A673 (cell line): ENCODE data around the gene ACBD7. TPM values are rescaled to one million over a fixed set of nuclear protein-coding genes. Genes with fewer than 3 reads are reported as not detected.
A peak's percentile ranks its signal among the peaks of the same experiment; 100 is the strongest.

Experiments used
- Bru-seq: library from RNA; stranded (reverse); fragments of 400-500 nt; gene quantifications from one replicate; lab custom pipeline; 2021; lab: Mats Ljungman, UMichigan
- BruChase-seq, 2 experiments: library from RNA; stranded (reverse); fragments of 400-500 nt; gene quantifications; one replicate each; lab custom pipeline; 2021; lab: Mats Ljungman, UMichigan
- BruUV-seq: library from RNA; stranded (reverse); fragments of 400-500 nt; replicated peaks from 2 replicates; lab custom pipeline; 2021; lab: Mats Ljungman, UMichigan
- CTCF ChIA-PET: fragments of 300-600 bp; sonication (Branson Sonifier 250); formaldehyde crosslinking; loops from one replicate; lab custom pipeline; 2022; ENCODE audit warnings: antibody characterized with exemption; lab: Charles Lee
- POLR2A ChIA-PET: fragments of 300-600 bp; sonication (Branson Sonifier 250); formaldehyde crosslinking; loops from one replicate; lab custom pipeline; 2022; ENCODE audit warnings: antibody characterized with exemption; ENCODE audit not compliant: low non-redundant PET; lab: Charles Lee
- DNase-seq: peaks from one replicate; pipeline ENCODE4 v3.0.0-alpha.2; 2015; ENCODE audit warnings: low spot score
- H3K27ac ChIP-seq: fragments of 200-600 bp; sonication (generic); 2 replicates; pipeline ENCODE4 v1.5.1; 2016; ENCODE audit warnings: mixed run types, low read depth, mild to moderate bottlenecking, mixed read lengths, antibody characterized with exemption, low read length; ENCODE audit not compliant: poor library complexity, severe bottlenecking
- H3K27me3 ChIP-seq: fragments of 200-600 bp; sonication (generic); replicated peaks from 2 replicates; pipeline ENCODE4 v1.6.1; 2017; ENCODE audit warnings: mixed run types, low read depth, mild to moderate bottlenecking, mixed read lengths, antibody characterized with exemption, low read length; ENCODE audit not compliant: insufficient read depth, poor library complexity
- H3K36me3 ChIP-seq: fragments of 200-600 bp; sonication (generic); 2 replicates; pipeline ENCODE4 v1.6.1; 2016; ENCODE audit warnings: mixed run types, mild to moderate bottlenecking, mixed read lengths, antibody characterized with exemption, low read length; ENCODE audit not compliant: insufficient read depth, poor library complexity, severe bottlenecking
- H3K4me1 ChIP-seq: fragments of 200-600 bp; sonication (generic); 2 replicates; pipeline ENCODE4 v1.6.1; 2017; ENCODE audit warnings: mixed run types, mild to moderate bottlenecking, mixed read lengths, antibody characterized with exemption, low read length; ENCODE audit not compliant: insufficient read depth, poor library complexity, severe bottlenecking
- H3K4me3 ChIP-seq: fragments of 200-600 bp; sonication (generic); 2 replicates; pipeline ENCODE4 v1.5.1; 2016; ENCODE audit warnings: low read depth, mixed run types, mild to moderate bottlenecking, mixed read lengths, low read length; ENCODE audit not compliant: poor library complexity, severe bottlenecking
- H3K9me3 ChIP-seq: fragments of 200-600 bp; sonication (generic); 2 replicates; pipeline ENCODE4 v1.6.1; 2016; ENCODE audit warnings: mixed run types, low read depth, mild to moderate bottlenecking, mixed read lengths, antibody characterized with exemption, low read length; ENCODE audit not compliant: poor library complexity, severe bottlenecking
- EZH2 ChIP-seq: fragments of 200-600 bp; sonication (generic); IDR thresholded peaks from 2 replicates; pipeline ENCODE4 v1.6.1; 2017; ENCODE audit warnings: borderline replicate concordance, low read depth, mild to moderate bottlenecking, mixed read lengths, antibody characterized with exemption, low read length; ENCODE audit not compliant: poor library complexity, severe bottlenecking
- intact Hi-C: fragments of 100-400 bp; cut with micrococcal nuclease; formaldehyde crosslinking; loops from one replicate; pipeline ENCODE4 v1.10.0; 2022; ENCODE audit not compliant: unreplicated experiment
- long read RNA-seq: library from polyadenylated mRNA; stranded (forward); transcript quantifications from one replicate; pipeline ENCODE4 v2.0.0, GENCODE V29; 2022
- total RNA-seq: library from RNA; stranded (reverse); gene quantifications from 2 replicates; pipeline ENCODE4 v1.2.3, GENCODE V29; 2021
- TF ChIP-seq, protein P1 (sequence below): fragments of 300-800, 200-600 bp; sonication (generic); conservative IDR thresholded peaks from 2 replicates; pipeline ENCODE4 v1.5.1; 2017; ENCODE audit warnings: low read depth, mild to moderate bottlenecking, antibody characterized with exemption, low read length, moderate library complexity, mixed read lengths

The ACBD7 gene
- total RNA-seq (2.0 and 2.6 TPM in 2 replicates), Bru-seq, nascent RNA (percentile 30 among the genes with signal in this experiment), BruChase-seq, experiment 1, labeled RNA remaining after a 2-hour chase (percentile 40 among the genes with signal in this experiment), BruChase-seq, experiment 2, labeled RNA remaining after a 6-hour chase (percentile 45 among the genes with signal in this experiment)
- long read RNA-seq, partial matches to known transcripts: 0 of 1 reads
- long read RNA-seq, other reads (novel, unspliced or antisense): 1 of 1 reads

DNA sequence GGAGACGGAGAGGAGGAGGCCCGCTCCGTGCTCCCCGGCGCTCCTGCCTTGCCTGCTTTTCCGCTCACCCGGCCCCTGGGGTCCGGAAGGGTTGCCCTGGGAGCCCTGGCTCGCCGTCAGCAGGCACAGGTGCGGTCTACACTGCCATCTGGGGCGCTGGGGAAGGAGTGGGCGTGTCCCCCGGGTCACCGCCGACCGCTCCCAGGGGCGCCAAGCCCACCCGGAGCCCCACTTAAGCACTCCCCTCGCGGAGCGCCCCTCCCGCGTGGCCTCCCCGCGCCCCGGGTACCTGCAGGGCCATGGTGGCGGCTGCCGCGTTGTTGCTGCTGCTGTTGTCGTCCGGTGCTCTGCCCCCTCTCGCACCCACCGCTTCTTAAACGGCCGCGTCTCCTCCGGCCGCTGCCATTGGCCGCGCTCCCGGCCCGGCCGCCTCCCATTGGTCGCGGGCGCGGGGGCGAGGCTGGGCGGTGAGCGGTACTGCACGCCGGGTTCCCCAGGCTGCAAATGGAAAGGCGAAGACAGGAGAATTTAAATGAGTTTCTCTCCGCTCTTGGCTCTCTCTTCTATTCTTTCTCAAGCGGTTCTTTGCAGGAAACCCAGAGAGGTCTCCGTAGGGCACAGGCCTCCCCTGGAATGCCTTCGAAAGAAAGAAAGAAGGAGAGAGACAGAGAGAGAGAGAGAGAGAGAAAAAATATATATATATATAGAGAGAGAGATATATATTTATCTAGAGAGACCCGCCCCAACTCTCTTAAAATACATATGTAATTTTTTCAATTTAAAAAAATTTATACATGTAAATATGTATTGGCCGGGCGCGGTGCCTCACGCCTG is at the start of gene ACBD7:
Gene ACBD7, minus strand, starts transcription at position 349 of the 834 bp plus-strand sequence. Its CDS starts 48 bp downstream, at position 301.
- ChIA-PET POLR2A (no interaction called here), CTCF (no interaction called here)
- peak; percentile 93 for DNase-seq
- TF ChIP-seq, protein P1, sequence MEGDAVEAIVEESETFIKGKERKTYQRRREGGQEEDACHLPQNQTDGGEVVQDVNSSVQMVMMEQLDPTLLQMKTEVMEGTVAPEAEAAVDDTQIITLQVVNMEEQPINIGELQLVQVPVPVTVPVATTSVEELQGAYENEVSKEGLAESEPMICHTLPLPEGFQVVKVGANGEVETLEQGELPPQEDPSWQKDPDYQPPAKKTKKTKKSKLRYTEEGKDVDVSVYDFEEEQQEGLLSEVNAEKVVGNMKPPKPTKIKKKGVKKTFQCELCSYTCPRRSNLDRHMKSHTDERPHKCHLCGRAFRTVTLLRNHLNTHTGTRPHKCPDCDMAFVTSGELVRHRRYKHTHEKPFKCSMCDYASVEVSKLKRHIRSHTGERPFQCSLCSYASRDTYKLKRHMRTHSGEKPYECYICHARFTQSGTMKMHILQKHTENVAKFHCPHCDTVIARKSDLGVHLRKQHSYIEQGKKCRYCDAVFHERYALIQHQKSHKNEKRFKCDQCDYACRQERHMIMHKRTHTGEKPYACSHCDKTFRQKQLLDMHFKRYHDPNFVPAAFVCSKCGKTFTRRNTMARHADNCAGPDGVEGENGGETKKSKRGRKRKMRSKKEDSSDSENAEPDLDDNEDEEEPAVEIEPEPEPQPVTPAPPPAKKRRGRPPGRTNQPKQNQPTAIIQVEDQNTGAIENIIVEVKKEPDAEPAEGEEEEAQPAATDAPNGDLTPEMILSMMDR: 0 out of 2 replicates have a peak, but pooled peaks have one; percentile 16
- TF ChIP-seq EZH2: no peak
- BruUV-seq: no TSS peak
- intact Hi-C loops: no loop called here
- Histone ChIP-seq H3K27ac (no peak within 1 kb of the TSS), H3K4me3 (peak within 1 kb of the TSS; percentile 63), H3K4me1 (no peaks in the 10 kb centered on the region), H3K27me3 (no peaks in the 10 kb centered on the region), H3K36me3 (no peaks in the 10 kb centered on the region), H3K9me3 (no peaks in the 10 kb centered on the region)

DNA sequence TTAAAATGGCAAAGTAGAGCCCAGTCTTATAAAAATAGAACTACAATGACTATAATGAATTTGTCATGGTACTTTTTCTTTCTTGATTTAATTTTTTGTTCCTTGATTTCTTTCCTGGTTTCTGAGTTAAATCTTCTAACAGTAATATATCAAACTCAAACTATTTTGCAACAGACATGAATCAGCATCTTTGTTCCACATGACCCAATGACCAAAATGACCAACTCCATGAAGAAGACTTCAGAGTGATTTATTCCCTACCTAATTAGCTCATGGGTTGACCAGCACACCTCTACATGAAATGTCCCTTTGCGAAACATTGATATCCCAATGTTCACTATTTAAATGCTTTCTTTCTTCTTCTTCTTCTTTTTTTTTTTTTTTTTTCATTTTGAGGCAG is 49.1 kb upstream of the ACBD7 start:
- intact Hi-C loops: no loop called here
- Histone ChIP-seq H3K4me1 (peaks cover 11% of the 10 kb centered on the region), H3K27ac (no peak overlapping the region), H3K27me3 (no peaks in the 10 kb centered on the region), H3K36me3 (no peaks in the 10 kb centered on the region), H3K4me3 (no peak overlapping the region), H3K9me3 (no peaks in the 10 kb centered on the region)
- TF ChIP-seq, protein P1: no peak
- no peak for TF ChIP-seq EZH2
- no peak for DNase-seq
- no TSS peak for BruUV-seq
- POLR2A ChIA-PET: interaction anchor here (0.7 kb wide), 1 partner anchor 84 kb away, joined by 10 read pairs; no protein-coding TSS in a partner anchor
- CTCF ChIA-PET: no interaction called here

DNA sequence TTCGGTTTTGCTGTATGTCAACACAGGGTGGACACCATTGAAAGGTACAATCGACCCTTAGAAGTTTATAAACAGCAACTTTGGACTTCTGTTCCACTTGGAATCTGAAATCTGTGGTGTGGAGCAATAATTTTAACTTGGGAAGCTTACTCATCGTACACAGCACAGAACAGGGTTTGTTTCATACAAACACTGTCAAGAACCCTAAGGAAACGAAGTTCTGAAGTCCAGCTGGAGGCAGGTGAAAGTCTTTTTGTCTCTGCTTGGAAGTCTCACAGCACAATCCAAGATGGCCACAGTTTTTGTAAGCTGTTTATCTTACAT is 48.4 kb upstream of the ACBD7 start:
- Histone ChIP-seq H3K4me3 (no peak overlapping the region), H3K27me3 (no peaks in the 10 kb centered on the region), H3K36me3 (no peaks in the 10 kb centered on the region), H3K27ac (no peak overlapping the region), H3K4me1 (peaks cover 11% of the 10 kb centered on the region), H3K9me3 (no peaks in the 10 kb centered on the region)
- BruUV-seq: no TSS peak
- CTCF ChIA-PET: no interaction called here
- TF ChIP-seq, protein P1: no peak
- no peak for TF ChIP-seq EZH2
- POLR2A ChIA-PET: no interaction called here
- intact Hi-C loops: no loop called here
- no peak for DNase-seq
